SH-SY5Y (cell line): ENCODE data around the gene PLEKHG4B.

Experiments used
- GATA2 ChIP-seq: IDR thresholded peaks from 2 replicates; pipeline ENCODE4 v1.6.1; 2011; ENCODE audit warnings: mild to moderate bottlenecking, low read depth, low read length
- GATA3 ChIP-seq: IDR thresholded peaks from 2 replicates; pipeline ENCODE4 v1.6.1; 2011; ENCODE audit warnings: low read depth, mild to moderate bottlenecking, low read length, moderate library complexity

DNA sequence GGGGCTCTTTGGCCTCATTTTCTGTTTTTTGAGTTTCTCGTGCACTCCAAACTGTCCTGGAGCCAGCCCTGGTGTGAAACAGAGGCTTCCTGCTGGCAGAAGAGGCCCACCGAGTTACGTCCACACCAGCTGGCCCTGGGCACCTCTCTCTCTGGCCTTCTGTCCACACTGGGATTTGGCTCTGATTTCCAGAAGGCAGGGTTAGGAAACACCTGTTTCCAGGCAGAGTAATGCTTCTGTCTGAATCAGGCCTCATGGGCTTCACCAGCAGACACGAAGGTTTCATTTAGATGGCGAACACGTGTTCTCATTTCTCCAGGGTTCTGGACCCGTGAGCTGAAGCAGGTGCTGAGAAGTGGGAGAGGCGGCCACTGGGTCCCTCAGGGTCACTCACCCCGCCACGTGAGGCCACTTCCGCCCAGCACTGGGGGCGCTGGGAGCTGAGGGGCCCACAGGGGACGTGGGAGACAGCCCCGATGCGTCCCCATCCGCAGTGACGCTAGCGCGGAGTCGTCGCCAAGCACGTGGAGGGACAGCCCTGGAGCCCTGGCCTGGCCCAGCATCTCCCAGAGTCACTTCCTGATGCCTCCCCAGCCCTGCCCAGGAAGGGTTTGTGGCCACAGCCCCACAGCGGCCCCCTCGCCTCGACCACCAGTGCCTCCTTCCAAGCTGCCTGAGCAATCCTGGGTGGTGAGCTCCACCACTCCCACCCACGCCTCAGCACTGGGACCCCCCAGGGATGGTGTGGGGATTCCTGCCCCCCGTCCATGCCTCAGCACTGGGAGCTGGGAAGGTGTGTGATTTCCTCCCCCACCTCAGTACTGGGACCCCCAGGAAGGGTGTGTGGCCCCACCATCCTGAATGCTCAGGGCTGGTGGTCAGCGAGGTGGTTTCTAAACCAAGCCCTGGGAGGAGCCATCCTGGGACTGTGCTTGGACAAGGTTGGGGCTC is 94.4 kb downstream of the PLEKHG4B start:
- no peak for TF ChIP-seq GATA2
- no peak for TF ChIP-seq GATA3
